A549 (cell line): Measurements from ENCODE around the gene PPP1R7. TPM values are rescaled to one million over a fixed set of nuclear protein-coding genes. Genes with fewer than 3 reads are reported as not detected.

Experiments
- ATAC-seq, 2 experiments: fragments of 200-7000 bp in 1 of 2; fragments of >200 bp in 1 of 2; cut with Nextera tagmentation in 1 of 2; cut with Tn5 transposase in 1 of 2; 3 replicates each; pipeline versions ENCODE4 v1.8.0 to v1.9.1; 2018 to 2020; ENCODE audit warnings: mild to moderate bottlenecking in 1 of 2, moderate library complexity in 1 of 2
- CTCF ChIA-PET: fragments of 300-600 bp; sonication (Branson Sonifier 250); formaldehyde crosslinking; extraction: SDS; loops from one replicate; lab custom pipeline; 2021; ENCODE audit warnings: antibody characterized with exemption, inconsistent platforms; lab: Yijun Ruan, JAX
- POLR2A ChIA-PET: fragments of 350-600 bp; formaldehyde crosslinking; extraction: SDS; loops from one replicate; lab custom pipeline; 2021; ENCODE audit warnings: antibody characterized with exemption, inconsistent platforms; lab: Yijun Ruan, JAX
- DNase-seq, 2 experiments: peaks; one replicate each; pipeline versions ENCODE4 v3.0.0 to v3.0.0-alpha.2; 2011 to 2016; ENCODE audit warnings: low read depth in 1 of 2, low spot score in 1 of 2
- FAIRE-seq: peaks from 2 replicates; lab custom pipeline; 2011; peaks lifted over from hg19 to GRCh38; lab: Jason Lieb, UNC
- H3K27ac ChIP-seq, 2 experiments: fragments of >200 bp; sonication (Bioruptor Twin); formaldehyde crosslinking; 3 replicates each; pipeline ENCODE4 v1.5.1; 2016 to 2017
- H3K4me1 ChIP-seq: fragments of >200 bp; sonication (Bioruptor Twin); formaldehyde crosslinking; 3 replicates; pipeline ENCODE4 v1.6.1; 2016
- H3K4me2 ChIP-seq: fragments of >200 bp; sonication (Bioruptor Twin); formaldehyde crosslinking; 3 replicates; pipeline ENCODE4 v1.6.1; 2016
- H3K4me3 ChIP-seq: fragments of >200 bp; sonication (Bioruptor Twin); formaldehyde crosslinking; 3 replicates; pipeline ENCODE4 v1.5.1; 2016
- H3K9me3 ChIP-seq: fragments of >200 bp; sonication (Bioruptor Twin); formaldehyde crosslinking; 3 replicates; pipeline ENCODE4 v1.6.1; 2016
- E2F6 ChIP-seq: IDR thresholded peaks from 2 replicates; pipeline ENCODE4 v1.6.1; 2012; ENCODE audit warnings: low read depth, borderline replicate concordance
- EP300 ChIP-seq, 2 experiments: fragments of >200 bp; sonication (Bioruptor Twin); formaldehyde crosslinking; IDR thresholded peaks; 2 replicates in 1 of 2; 3 replicates in 1 of 2; pipeline ENCODE4 v1.6.1; 2016 to 2017
- KDM5A ChIP-seq: fragments of 200-600 bp; sonication (generic); IDR thresholded peaks from 2 replicates; pipeline ENCODE4 v1.6.1; 2016; ENCODE audit warnings: antibody characterized with exemption, mild to moderate bottlenecking
- MAZ ChIP-seq: fragments of 150-350 bp; IDR thresholded peaks from 2 replicates; pipeline ENCODE4 v1.6.1; 2014; ENCODE audit warnings: antibody characterized with exemption, low read depth, low read length, borderline replicate concordance
- MYC ChIP-seq: IDR thresholded peaks from 2 replicates; pipeline ENCODE4 v1.6.1; 2012; ENCODE audit warnings: mild to moderate bottlenecking, inconsistent platforms, low read length, improper control_type of control experiment, borderline replicate concordance
- NPAS2 ChIP-seq: fragments of 250-450 bp; sonication (Bioruptor Pico); IDR thresholded peaks from 2 replicates; pipeline ENCODE4 v1.8.0; 2022; ENCODE audit warnings: mild to moderate bottlenecking, moderate library complexity, borderline replicate concordance
- NR3C1 ChIP-seq: fragments of >200 bp; sonication (Bioruptor Twin); formaldehyde crosslinking; IDR thresholded peaks from 3 replicates; pipeline ENCODE4 v1.6.1; 2017
- PBX3 ChIP-seq: IDR thresholded peaks from 2 replicates; pipeline ENCODE4 v1.6.1; 2012
- PHF8 ChIP-seq: fragments of 200-600 bp; sonication (generic); IDR thresholded peaks from 2 replicates; pipeline ENCODE4 v1.6.1; 2016; ENCODE audit warnings: low read depth, mild to moderate bottlenecking, antibody characterized with exemption, moderate library complexity, borderline replicate concordance
- RAD21 ChIP-seq, 2 experiments: fragments of >200 bp in 1 of 2; sonication (Bioruptor Twin) in 1 of 2; formaldehyde crosslinking in 1 of 2; IDR thresholded peaks in 1 of 2; conservative IDR thresholded peaks in 1 of 2; 2 replicates in 1 of 2; 3 replicates in 1 of 2; pipeline ENCODE4 v1.6.1; 2012 to 2018; ENCODE audit warnings: inconsistent platforms in 1 of 2
- RNF2 ChIP-seq: fragments of 200-600 bp; sonication (generic); IDR thresholded peaks from 2 replicates; pipeline ENCODE4 v1.6.1; 2016; ENCODE audit warnings: low read depth, mild to moderate bottlenecking, antibody characterized with exemption, moderate library complexity, borderline replicate concordance
- ZC3H11A ChIP-seq: fragments of 450-650 bp; IDR thresholded peaks from 2 replicates; pipeline ENCODE4 v1.6.1; 2014; ENCODE audit warnings: antibody characterized with exemption, mild to moderate bottlenecking
- ZNF302 ChIP-seq: fragments of 250-450 bp; sonication (Bioruptor Pico); IDR thresholded peaks from 2 replicates; pipeline ENCODE4 v1.9.0; 2021; ENCODE audit warnings: inconsistent platforms, mild to moderate bottlenecking, moderate library complexity
- WGBS: methylation state at CpG from one replicate; pipeline ENCODE4 v1.1.6; 2017; ENCODE audit errors: missing lambda C conversion rate; 5-methylcytosine and 5-hydroxymethylcytosine counted together
- polyA plus RNA-seq, 4 experiments: library from polyadenylated mRNA; depleted of rRNA in 3 of 4; stranded (reverse); fragments of >200 nt; fragmentation: RNase III in 1 of 4; extraction: RNeasy Plus Mini Kit Qiagen cat#74134 plus additional on column Dnase treatment in 1 of 4; gene quantifications; 2 replicates in 3 of 4; 3 replicates in 1 of 4; pipeline ENCODE4 v1.2.3, GENCODE V29; 2011 to 2017

PPP1R7 gene
- polyA plus RNA-seq, 2 of the 4 experiments (the other 2 are of a cell fraction) = 76.4 to 124 TPM

- TF ChIP-seq NPAS2 (CRISPR knock-in tag) = no peak
- peak; percentile 88 for TF ChIP-seq E2F6
- TF ChIP-seq EP300 (IDR thresholded peaks at IDR 0.05) = no peak
- no peak for TF ChIP-seq NR3C1
- no peak for TF ChIP-seq MYC
Observed at GRCh38 chr2:241148891-241149674, 1.2 kb upstream of the PPP1R7 start, which contains the start of gene PASK (continued).

DNA sequence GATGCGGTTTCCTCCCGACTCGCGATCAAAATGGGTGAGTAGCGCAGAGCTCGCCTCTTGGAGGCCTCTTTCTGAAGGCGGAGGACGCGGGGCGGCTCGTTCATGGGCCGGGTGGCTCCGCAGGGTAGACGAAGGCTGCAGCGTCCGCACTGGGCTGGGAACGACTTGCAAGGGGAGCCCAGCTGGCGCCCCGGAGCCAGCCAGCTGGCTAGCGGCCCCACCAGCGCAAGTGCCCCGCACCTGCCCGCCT is 667 bp upstream of the PPP1R7 start:
- FAIRE-seq = no peak
- H3K9me3 ChIP-seq = no peaks in the 10 kb centered on the region
- ChIA-PET CTCF (interaction anchor here (1.1 to 2.0 kb wide), 4 partner anchors 9 to 235 kb away, joined by 3 to 5 read pairs (median 4); no protein-coding TSS in a partner anchor), POLR2A (interaction anchor here (0.9 to 1.5 kb wide), 4 partner anchors 48 to 563 kb away, joined by 3 to 9 read pairs (median 3); partner anchors contain the start of genes CAPN10, HDLBP, ING5 and MTERF4)
- peaks cover 13% of the 10 kb centered on the region for H3K4me1 ChIP-seq
- peak overlapping the region; percentile 96 for H3K4me2 ChIP-seq
- 6% methylated on average over 9 of the region's 23 CpGs for WGBS
- peak; percentile 59 to 63 for ATAC-seq
- H3K27ac ChIP-seq = peak overlapping the region; percentile 50 to 89
- TF ChIP-seq ZNF302 (CRISPR knock-in tag) (no peak), MYC (0 out of 2 replicates have a peak, but pooled peaks have one; percentile 15), RNF2 (0 out of 2 replicates have a peak, but pooled peaks have one; percentile 57), MAZ (no peak), PBX3 (no peak), E2F6 (peak; percentile 23; the same call in 1 of the 2 replicates), RAD21 (conservative IDR thresholded peaks at IDR 0.05 in 1 of 2, IDR thresholded peaks at IDR 0.05 in 1 of 2) (no peak), PHF8 (peak; percentile 54; the same call in 1 of the 2 replicates)
- peak overlapping the region; percentile 81 for H3K4me3 ChIP-seq
- no peak for DNase-seq

- FAIRE-seq (no peak), ATAC-seq (no peak)
Observed at GRCh38 chr2:241150660-241151530, 628 bp downstream of the PPP1R7 start.

More at GRCh38 chr2:241150660-241151530, 628 bp downstream of the PPP1R7 start:
- Histone ChIP-seq H3K4me1 (peaks cover 13% of the 10 kb centered on the region), H3K9me3 (no peaks in the 10 kb centered on the region), H3K27ac (peak overlapping the region; percentile 86 to 93), H3K4me2 (peak overlapping the region; percentile 97), H3K4me3 (peak overlapping the region; percentile 81)
- ChIA-PET CTCF (interaction anchor here (0.8 to 2.0 kb wide), 8 partner anchors 13 to 509 kb away, joined by 3 to 5 read pairs (median 4); no protein-coding TSS in a partner anchor), POLR2A (no interaction called here)
- 35% methylated on average over 14 of the region's 37 CpGs for WGBS
- TF ChIP-seq PHF8 (peak; percentile 12; the same call in 1 of the 2 replicates), ZC3H11A (no peak), KDM5A (peak; percentile 67; the same call in 1 of the 2 replicates)
- DNase-seq = no peak
